Neuronal stem cell (in vitro differentiated cells): ENCODE data around the gene TRPM8.

ENCODE experiments used
- DNase-seq: peaks from one replicate; pipeline ENCODE4 v3.0.0-alpha.2; 2013; ENCODE audit warnings: low spot score
- H2AFZ ChIP-seq: one replicate; pipeline ENCODE4 v1.6.1; 2013; ENCODE audit warnings: mild to moderate bottlenecking, low read length, inconsistent platforms
- H2AK5ac ChIP-seq: 2 replicates; pipeline ENCODE4 v1.6.1; 2013; ENCODE audit warnings: low read depth, mild to moderate bottlenecking, inconsistent platforms, low read length, moderate library complexity, mixed read lengths
- H2BK120ac ChIP-seq: 2 replicates; pipeline ENCODE4 v1.6.1; 2013; ENCODE audit warnings: low read depth, mild to moderate bottlenecking, inconsistent platforms, low read length, moderate library complexity, mixed read lengths
- H2BK12ac ChIP-seq: one replicate; pipeline ENCODE4 v1.6.1; 2013; ENCODE audit warnings: low read length, inconsistent platforms
- H2BK15ac ChIP-seq: 2 replicates; pipeline ENCODE4 v1.6.1; 2013; ENCODE audit warnings: mild to moderate bottlenecking, low read length, inconsistent platforms, mixed read lengths
- H2BK5ac ChIP-seq: one replicate; pipeline ENCODE4 v1.6.1; 2013; ENCODE audit warnings: inconsistent platforms, mild to moderate bottlenecking, low read length, moderate library complexity
- H3K14ac ChIP-seq: one replicate; pipeline ENCODE4 v1.6.1; 2013; ENCODE audit warnings: low read length, inconsistent platforms
- H3K18ac ChIP-seq: 2 replicates; pipeline ENCODE4 v1.6.1; 2013; ENCODE audit warnings: low read length, inconsistent platforms
- H3K23ac ChIP-seq: 2 replicates; pipeline ENCODE4 v1.6.1; 2013; ENCODE audit warnings: low read depth, mild to moderate bottlenecking, mixed read lengths, low read length, inconsistent platforms; ENCODE audit not compliant: poor library complexity
- H3K27ac ChIP-seq: replicated peaks from 3 replicates; pipeline ENCODE4 v1.5.1; 2013; ENCODE audit warnings: low read length, inconsistent platforms
- H3K27me3 ChIP-seq, 3 experiments: 2 replicates each; pipeline ENCODE4 v1.6.1; 2013; ENCODE audit warnings: low read length in 3 of 3, mild to moderate bottlenecking in 2 of 3, inconsistent platforms in 1 of 3, low read depth in 1 of 3, mixed read lengths in 1 of 3, moderate library complexity in 1 of 3; ENCODE audit not compliant: control insufficient read depth in 3 of 3, insufficient read depth in 3 of 3
- H3K36me3 ChIP-seq, 2 donors: replicated peaks in 1 of 2; 2 replicates each; pipeline ENCODE4 v1.6.1; 2013; ENCODE audit warnings: low read length in 2 of 2; ENCODE audit not compliant: control insufficient read depth in 2 of 2, insufficient read depth in 2 of 2
- H3K4ac ChIP-seq: 2 replicates; pipeline ENCODE4 v1.6.1; 2013; ENCODE audit warnings: inconsistent platforms, mild to moderate bottlenecking, low read length, moderate library complexity
- H3K4me1 ChIP-seq, 2 donors: 1 replicate in 1 of 2; 2 replicates in 1 of 2; pipeline ENCODE4 v1.6.1; 2013; ENCODE audit warnings: low read length in 2 of 2, low read depth in 1 of 2; ENCODE audit not compliant: control insufficient read depth in 2 of 2, insufficient read depth in 1 of 2
- H3K4me2 ChIP-seq: one replicate; pipeline ENCODE4 v1.6.1; 2013; ENCODE audit warnings: mild to moderate bottlenecking, low read length, inconsistent platforms; ENCODE audit not compliant: insufficient read depth, poor library complexity, severe bottlenecking
- H3K4me3 ChIP-seq, 2 donors: 2 replicates each; pipeline ENCODE4 v1.5.1; 2013; ENCODE audit warnings: low read length in 2 of 2, mild to moderate bottlenecking in 2 of 2, inconsistent platforms in 1 of 2, moderate library complexity in 1 of 2
- H3K79me1 ChIP-seq: one replicate; pipeline ENCODE4 v1.6.1; 2013; ENCODE audit warnings: low read depth, mild to moderate bottlenecking, inconsistent platforms, low read length, moderate library complexity
- H3K9ac ChIP-seq: one replicate; pipeline ENCODE4 v1.6.1; 2013; ENCODE audit warnings: mild to moderate bottlenecking, low read depth, low read length, inconsistent platforms; ENCODE audit not compliant: poor library complexity
- H3K9me3 ChIP-seq, 2 donors: replicated peaks in 1 of 2; 2 replicates each; pipeline versions ENCODE3 to v1.6.1; 2013; ENCODE audit warnings: low read length in 2 of 2, mild to moderate bottlenecking in 2 of 2, inconsistent platforms in 1 of 2, low read depth in 1 of 2, mixed read lengths in 1 of 2, moderate library complexity in 1 of 2; ENCODE audit not compliant: control insufficient read depth in 2 of 2, insufficient read depth in 1 of 2
- H4K8ac ChIP-seq: one replicate; pipeline ENCODE4 v1.6.1; 2013; ENCODE audit warnings: low read depth, mild to moderate bottlenecking, inconsistent platforms, low read length, moderate library complexity
- H4K91ac ChIP-seq: one replicate; pipeline ENCODE4 v1.6.1; 2013; ENCODE audit warnings: low read length, low read depth, mild to moderate bottlenecking, inconsistent platforms; ENCODE audit not compliant: poor library complexity
- WGBS, 2 donors: extraction: QIAGEN DNeasy Blood & Tissue Kit; methylation state at CpG; one replicate each; pipeline ENCODE4 v1.1.7; 2013; ENCODE audit warnings: missing lambda C conversion rate in 2 of 2, mixed read lengths in 1 of 2; ENCODE audit not compliant: insufficient read length in 2 of 2, insufficient replicate concordance in 1 of 2; ENCODE audit errors: extremely low coverage in 2 of 2; 5-methylcytosine and 5-hydroxymethylcytosine counted together

TRPM8 gene

GRCh38 chr2:234002281-234002680, 85.1 kb downstream of the TRPM8 start:
- H3K36me3 ChIP-seq = no peaks in the 10 kb centered on the region
- no CpG with 5 or more reads among the region's 4 CpGs for WGBS, 2 donors
- H2AK5ac ChIP-seq = no peak overlapping the region
- no peak overlapping the region for H3K23ac ChIP-seq
- H3K79me1 ChIP-seq = no peaks in the 10 kb centered on the region
- H2BK120ac ChIP-seq = no peak overlapping the region
- H3K4me1 ChIP-seq = peaks cover 0 to 2% of the 10 kb centered on the region in 2 donors
- H2BK12ac ChIP-seq = no peak overlapping the region
- H3K27ac ChIP-seq = no peak overlapping the region
- H2BK5ac ChIP-seq = no peak overlapping the region
- H3K27me3 ChIP-seq = no peaks in the 10 kb centered on the region
- H3K14ac ChIP-seq = no peak overlapping the region
- no peak overlapping the region for H3K4ac ChIP-seq
- H4K8ac ChIP-seq = no peak overlapping the region
- no peak overlapping the region for H3K9ac ChIP-seq
- no peak overlapping the region for H2AFZ ChIP-seq
- no peak overlapping the region for H3K4me3 ChIP-seq
- no peak overlapping the region for H2BK15ac ChIP-seq
- H3K4me2 ChIP-seq = no peak overlapping the region
- no peak overlapping the region for H4K91ac ChIP-seq
- no peak overlapping the region for H3K18ac ChIP-seq
- DNase-seq = no peak
- H3K9me3 ChIP-seq = no peaks in the 10 kb centered on the region

- H3K4me3 ChIP-seq = no peak overlapping the region
- no peak for DNase-seq
- no peak overlapping the region for H4K8ac ChIP-seq
- peaks cover 0 to 2% of the 10 kb centered on the region in 2 donors for H3K36me3 ChIP-seq
- no peak overlapping the region for H3K23ac ChIP-seq
- H2BK12ac ChIP-seq = no peak overlapping the region
- H3K4me1 ChIP-seq = peaks cover 0 to 2% of the 10 kb centered on the region in 2 donors
- H3K18ac ChIP-seq = no peak overlapping the region
- no peaks in the 10 kb centered on the region for H3K79me1 ChIP-seq
- H3K9ac ChIP-seq = no peak overlapping the region
- no peaks in the 10 kb centered on the region for H3K9me3 ChIP-seq
- no peak overlapping the region for H3K4me2 ChIP-seq
- no peak overlapping the region for H4K91ac ChIP-seq
- H3K27me3 ChIP-seq = no peaks in the 10 kb centered on the region
- H2BK120ac ChIP-seq = no peak overlapping the region
- no peak overlapping the region for H3K4ac ChIP-seq
- WGBS, 2 donors = no CpG with 5 or more reads among the region's 8 CpGs
- H2AFZ ChIP-seq = no peak overlapping the region
- H3K27ac ChIP-seq = no peak overlapping the region
- no peak overlapping the region for H3K14ac ChIP-seq
- H2BK5ac ChIP-seq = no peak overlapping the region
- no peak overlapping the region for H2AK5ac ChIP-seq
- no peak overlapping the region for H2BK15ac ChIP-seq
These were observed 86.9 kb downstream of the TRPM8 start for GRCh38 chr2:234003972-234004617.

GRCh38 chr2:234005126-234005525, 88.0 kb downstream of the TRPM8 start:
- Histone ChIP-seq H3K14ac (no peak overlapping the region), H2BK15ac (no peak overlapping the region), H3K23ac (no peak overlapping the region), H2BK120ac (no peak overlapping the region), H3K9me3 (no peaks in the 10 kb centered on the region), H2AK5ac (no peak overlapping the region), H3K4ac (no peak overlapping the region), H3K4me1 (peaks cover 0 to 2% of the 10 kb centered on the region in 2 donors), H3K27ac (no peak overlapping the region), H3K79me1 (no peaks in the 10 kb centered on the region), H4K8ac (no peak overlapping the region), H2BK5ac (no peak overlapping the region), H2BK12ac (no peak overlapping the region), H2AFZ (no peak overlapping the region), H3K18ac (no peak overlapping the region), H3K27me3 (no peaks in the 10 kb centered on the region), H3K4me3 (no peak overlapping the region), H4K91ac (no peak overlapping the region), H3K36me3 (peaks cover 0 to 2% of the 10 kb centered on the region in 2 donors), H3K9ac (no peak overlapping the region), H3K4me2 (no peak overlapping the region)
- no peak for DNase-seq
- WGBS, 2 donors = no CpG with 5 or more reads among the region's 2 CpGs

GRCh38 chr2:234006501-234006900, 89.3 kb downstream of the TRPM8 start:
- H2BK15ac ChIP-seq = no peak overlapping the region
- no peaks in the 10 kb centered on the region for H3K27me3 ChIP-seq
- WGBS, 2 donors = no CpG with 5 or more reads among the region's 3 CpGs
- H4K8ac ChIP-seq = no peak overlapping the region
- H3K4ac ChIP-seq = no peak overlapping the region
- H3K4me3 ChIP-seq = no peak overlapping the region
- no peak overlapping the region for H3K23ac ChIP-seq
- no peak overlapping the region for H2AK5ac ChIP-seq
- peaks cover 0 to 2% of the 10 kb centered on the region in 2 donors for H3K4me1 ChIP-seq
- H3K27ac ChIP-seq = no peak overlapping the region
- no peak for DNase-seq
- H4K91ac ChIP-seq = no peak overlapping the region
- no peaks in the 10 kb centered on the region for H3K79me1 ChIP-seq
- H2AFZ ChIP-seq = no peak overlapping the region
- H3K9me3 ChIP-seq = no peaks in the 10 kb centered on the region
- H2BK5ac ChIP-seq = no peak overlapping the region
- no peak overlapping the region for H3K18ac ChIP-seq
- no peak overlapping the region for H3K14ac ChIP-seq
- H3K36me3 ChIP-seq = peaks cover 0 to 2% of the 10 kb centered on the region in 2 donors
- H2BK12ac ChIP-seq = no peak overlapping the region
- H3K4me2 ChIP-seq = no peak overlapping the region
- no peak overlapping the region for H2BK120ac ChIP-seq
- H3K9ac ChIP-seq = no peak overlapping the region
